ENCODE results near the gene GUCD1. TPM values are rescaled to one million over a fixed set of nuclear protein-coding genes. Genes with fewer than 3 reads are reported as not detected.

GUCD1 gene
- total and polyA plus RNA-seq, 2 of the 8 experiments (the other 6 are each of a cell fraction or from before 2014, with no cell fraction given): 85.2 to 128 TPM

DNA sequence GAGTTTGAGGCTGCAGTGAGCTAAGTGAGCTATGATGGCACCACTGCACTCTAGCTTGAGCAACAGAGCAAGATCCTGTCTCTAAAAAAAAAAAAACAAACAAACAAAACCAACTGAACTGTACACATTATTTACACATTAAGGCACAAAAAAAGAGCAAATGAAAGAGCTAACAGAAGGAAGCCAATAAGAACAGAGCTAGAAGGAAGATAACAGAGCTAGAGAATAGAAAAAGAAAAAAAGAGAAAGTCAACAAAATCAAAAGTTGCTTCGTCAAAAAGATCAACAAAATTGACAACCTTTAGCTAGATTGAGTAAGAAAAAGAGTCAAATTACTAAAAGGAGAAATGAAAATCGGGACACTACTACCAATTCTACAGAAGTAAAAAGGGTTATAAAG, 25.0 kb downstream of the GUCD1 start:
- H3K56ac ChIP-seq (replicated peaks; ENCODE audit: insufficient read length, low read depth, low read length): no peak overlapping the region
- H3K4me2 ChIP-seq (ENCODE audit: insufficient read depth in 1 of 2, low read depth in 2 of 2, low read length in 2 of 2): no peak overlapping the region
- H3K79me1 ChIP-seq (ENCODE audit: low read depth, low read length): no peaks in the 10 kb centered on the region
- no peak overlapping the region for H2BK20ac ChIP-seq (ENCODE audit: low read length)
- H3K14ac ChIP-seq (ENCODE audit: insufficient read length): no peak overlapping the region
- no peaks in the 10 kb centered on the region for H4K20me1 ChIP-seq (replicated peaks in 1 of 2; ENCODE audit: control insufficient read depth in 1 of 2, insufficient read depth in 2 of 2, low read length in 2 of 2)
- no peak overlapping the region for H3K23ac ChIP-seq (ENCODE audit: insufficient read length)
- POLR2A ChIA-PET (ENCODE audit: partially characterized antibody): interaction anchor here (1.1 kb wide), 1 partner anchor 372 kb away, joined by 3 read pairs; no protein-coding TSS in a partner anchor
- no peak overlapping the region for H2BK120ac ChIP-seq (replicated peaks; ENCODE audit: low read depth, low read length)
- no peak overlapping the region for H4K5ac ChIP-seq (ENCODE audit: insufficient read length, low read depth, low read length)
- no peak overlapping the region for H4K91ac ChIP-seq (replicated peaks; ENCODE audit: insufficient read length, low read length)
- no peak overlapping the region for H2BK5ac ChIP-seq (ENCODE audit: low read depth, low read length)
- CTCF ChIA-PET (ENCODE audit: partially characterized antibody): interaction anchor here (0.9 to 6.7 kb wide), 4 partner anchors 12 to 109 kb away, joined by 3 to 74 read pairs (median 4); no protein-coding TSS in a partner anchor
- no peak overlapping the region for H2AK5ac ChIP-seq (ENCODE audit: low read depth, low read length)
- no peak overlapping the region for H3K4me3 ChIP-seq (ENCODE audit: extremely low read depth in 1 of 4, insufficient read depth in 2 of 4, low read depth in 3 of 4, low read length in 4 of 4)
- H3K9ac ChIP-seq (replicated peaks in 1 of 4; ENCODE audit: extremely low read depth in 1 of 4, low read depth in 3 of 4, low read length in 3 of 4): no peak overlapping the region
- H3K4ac ChIP-seq (replicated peaks; ENCODE audit: insufficient read length, low read depth, low read length): no peak overlapping the region
- no peaks in the 10 kb centered on the region for H3K23me2 ChIP-seq (ENCODE audit: low read depth, low read length)
- no peak overlapping the region for H3K18ac ChIP-seq (ENCODE audit: extremely low read depth, low read length)
- no peak overlapping the region for H3K27ac ChIP-seq (ENCODE audit: low read depth, low read length)
- no peak for DNase-seq (ENCODE audit: low read depth in 1 of 2, low spot score in 2 of 2)
- H3K27me3 ChIP-seq (replicated peaks in 1 of 4; ENCODE audit: control insufficient read depth in 3 of 4, extremely low read depth in 1 of 4, insufficient read depth in 3 of 4, low read length in 3 of 4): no peaks in the 10 kb centered on the region
- H4K8ac ChIP-seq (ENCODE audit: extremely low read depth, insufficient read depth, low read length): no peak overlapping the region
- H3K36me3 ChIP-seq (ENCODE audit: control insufficient read depth in 2 of 4, insufficient read depth in 4 of 4, low read length in 3 of 4): no peaks in the 10 kb centered on the region
- no peak overlapping the region for H2BK12ac ChIP-seq (ENCODE audit: low read depth, low read length)
- no peak overlapping the region for H2BK15ac ChIP-seq (ENCODE audit: low read length)
- H3K79me2 ChIP-seq (ENCODE audit: control insufficient read depth in 1 of 2, insufficient read depth in 2 of 2, low read length in 2 of 2): no peaks in the 10 kb centered on the region
- H3K4me1 ChIP-seq (replicated peaks in 1 of 4; ENCODE audit: control insufficient read depth in 3 of 4, insufficient read depth in 4 of 4, low read length in 3 of 4): no peaks in the 10 kb centered on the region
- WGBS, 2 experiments (ENCODE audit: extremely low coverage in 1 of 2, insufficient coverage in 1 of 2, insufficient read length in 1 of 2, insufficient replicate concordance in 2 of 2, low coverage in 1 of 2, low lambda C conversion rate in 2 of 2, missing lambda C conversion rate in 1 of 2): 77% methylated on average over 2 of the region's 2 CpGs; no CpG with 5 or more reads in 1 of the 2 experiments
- H2AFZ ChIP-seq (ENCODE audit: low read length): no peak overlapping the region
- no peak for FAIRE-seq
- no peaks in the 10 kb centered on the region for H3K9me3 ChIP-seq (ENCODE audit: insufficient read depth in 2 of 2, low read depth in 1 of 2, low read length in 1 of 2)
- TF ChIP-seq SP1 (IDR thresholded peaks at IDR 0.05; ENCODE audit: low read depth, low read length) (no peak), RFX5 (IDR thresholded peaks at IDR 0.05; ENCODE audit: borderline replicate concordance, low read depth, low read length) (no peak), CEBPB (IDR thresholded peaks at IDR 0.05; ENCODE audit: low read depth, low read length) (no peak), YY1 (IDR thresholded peaks at IDR 0.05; ENCODE audit: low read depth, low read length) (no peak), EP300 (IDR thresholded peaks at IDR 0.05; ENCODE audit: borderline replicate concordance in 1 of 2, low read depth in 2 of 2, low read length in 2 of 2) (no peak), SUZ12 (IDR thresholded peaks at IDR 0.05; ENCODE audit: low read length) (no peak), RNF2 (IDR thresholded peaks at IDR 0.05; ENCODE audit: borderline replicate concordance, low read depth, low read length, missing control alignments, poor library complexity, severe bottlenecking) (no peak), POU5F1 (IDR thresholded peaks at IDR 0.05; ENCODE audit: low read depth, low read length) (no peak), RAD21 (IDR thresholded peaks at IDR 0.05 in 1 of 2, conservative IDR thresholded peaks at IDR 0.05 in 1 of 2; ENCODE audit: low read depth in 2 of 2, low read length in 2 of 2) (no peak), GTF2F1 (IDR thresholded peaks at IDR 0.05; ENCODE audit: borderline replicate concordance, low read depth, low read length) (no peak), POLR2A (IDR thresholded peaks at IDR 0.05; ENCODE audit: control extremely low read depth in 1 of 2, low read depth in 2 of 2, low read length in 2 of 2) (no peak), CBX8 (IDR thresholded peaks at IDR 0.05; ENCODE audit: borderline replicate concordance, low read depth, low read length) (no peak), SRF (IDR thresholded peaks at IDR 0.05; ENCODE audit: low read depth, low read length) (no peak), SP4 (IDR thresholded peaks at IDR 0.05; ENCODE audit: low read length) (no peak), BCL11A (IDR thresholded peaks at IDR 0.05; ENCODE audit: low read depth in 2 of 2, low read length in 2 of 2) (no peak)
